ENCODE results near the gene GPR39.

GPR39 gene

DNA sequence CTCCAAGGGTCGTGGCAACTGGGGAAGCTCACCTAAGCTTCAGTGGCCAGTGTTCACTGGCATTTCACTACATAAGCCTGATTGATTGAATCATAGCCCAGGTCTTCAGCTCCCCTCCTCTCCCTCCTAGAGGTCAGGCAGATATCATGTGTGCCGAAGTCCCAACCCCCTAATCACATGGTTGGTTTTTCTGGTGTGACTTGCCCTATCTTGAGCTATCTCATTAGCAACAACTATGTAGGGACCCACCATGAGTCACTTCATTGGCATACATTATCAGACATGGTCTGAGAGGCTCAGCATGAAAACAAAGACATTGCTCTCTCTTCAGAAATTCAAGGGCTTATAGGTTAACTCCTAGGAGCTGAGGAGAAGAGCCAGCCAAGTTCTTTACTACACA, 176.6 kb downstream of the GPR39 start:
- Histone ChIP-seq H3K4me3 (ENCODE audit: low read length in 2 of 2) (no peak overlapping the region), H3K4me1 (ENCODE audit: control insufficient read depth in 2 of 2, insufficient read depth in 2 of 2, low read length in 2 of 2) (peaks cover 0 to 2% of the 10 kb centered on the region in 2 donors), H3K9ac (ENCODE audit: low read depth in 1 of 2, low read length in 2 of 2) (no peak overlapping the region), H3K27me3 (ENCODE audit: control insufficient read depth in 2 of 2, insufficient read depth in 2 of 2, low read length in 2 of 2) (peaks cover 0 to 1% of the 10 kb centered on the region in 2 donors), H3K27ac (ENCODE audit: low read depth in 2 of 2, low read length in 2 of 2) (no peak overlapping the region), H3K9me3 (ENCODE audit: control insufficient read depth in 2 of 2, low read length in 2 of 2) (no peaks in the 10 kb centered on the region), H3K36me3 (ENCODE audit: control insufficient read depth in 2 of 2, insufficient read depth in 2 of 2, low read length in 2 of 2) (no peaks in the 10 kb centered on the region)

DNA sequence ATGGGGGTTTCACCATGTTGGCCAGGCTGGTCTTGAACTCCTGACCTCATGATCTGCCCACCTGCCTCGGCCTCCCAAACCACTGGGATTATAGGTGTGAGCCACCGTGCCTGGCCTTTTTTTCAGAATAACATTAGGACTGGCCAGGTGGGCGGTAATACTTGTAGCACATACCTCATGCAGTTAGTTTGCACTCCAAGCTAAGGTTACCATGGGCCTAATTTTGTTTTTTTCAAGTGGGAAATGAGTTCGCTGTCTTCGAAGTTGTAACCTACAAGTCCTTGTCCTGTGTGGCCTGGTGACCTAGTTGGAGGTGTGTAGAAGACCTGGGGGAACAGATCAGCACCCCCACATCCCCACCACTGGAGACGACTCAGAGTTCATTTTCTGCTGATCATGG, 178.6 kb downstream of the GPR39 start:
- H3K27me3 ChIP-seq (ENCODE audit: control insufficient read depth in 2 of 2, insufficient read depth in 2 of 2, low read length in 2 of 2), result peaks cover 0 to 1% of the 10 kb centered on the region in 2 donors
- no peak overlapping the region for H3K4me3 ChIP-seq (ENCODE audit: low read length in 2 of 2)
- no peaks in the 10 kb centered on the region for H3K36me3 ChIP-seq (ENCODE audit: control insufficient read depth in 2 of 2, insufficient read depth in 2 of 2, low read length in 2 of 2)
- no peak overlapping the region for H3K9ac ChIP-seq (ENCODE audit: low read depth in 1 of 2, low read length in 2 of 2)
- H3K27ac ChIP-seq (ENCODE audit: low read depth in 2 of 2, low read length in 2 of 2), result no peak overlapping the region
- H3K4me1 ChIP-seq (ENCODE audit: control insufficient read depth in 2 of 2, insufficient read depth in 2 of 2, low read length in 2 of 2), result no peaks in the 10 kb centered on the region
- H3K9me3 ChIP-seq (ENCODE audit: control insufficient read depth in 2 of 2, low read length in 2 of 2), result no peaks in the 10 kb centered on the region

DNA sequence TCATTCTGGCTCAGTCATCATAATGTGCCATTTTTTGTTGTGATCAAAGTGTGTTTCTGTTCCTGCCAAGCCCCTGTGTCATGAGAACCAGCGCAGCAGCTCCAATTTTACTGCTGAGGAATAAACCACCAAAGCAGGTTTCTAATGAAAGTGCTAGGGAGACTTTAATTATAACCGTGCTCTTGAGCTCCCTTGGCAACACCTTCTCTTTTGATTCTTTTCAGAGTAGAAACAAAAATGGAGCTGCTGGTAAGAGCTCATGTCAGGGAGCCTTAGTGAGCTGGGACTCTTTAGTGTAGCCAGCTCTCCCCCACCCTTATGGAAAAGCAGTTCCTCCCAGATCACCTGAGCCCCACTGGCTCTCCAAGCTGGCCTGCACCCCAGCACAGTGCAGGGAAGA, 179.1 kb downstream of the GPR39 start:
- H3K27ac ChIP-seq (ENCODE audit: low read depth in 2 of 2, low read length in 2 of 2), result no peak overlapping the region
- H3K9ac ChIP-seq (ENCODE audit: low read depth in 1 of 2, low read length in 2 of 2), result no peak overlapping the region
- H3K4me3 ChIP-seq (ENCODE audit: low read length in 2 of 2), result no peak overlapping the region
- no peaks in the 10 kb centered on the region for H3K9me3 ChIP-seq (ENCODE audit: control insufficient read depth in 2 of 2, low read length in 2 of 2)
- H3K36me3 ChIP-seq (ENCODE audit: control insufficient read depth in 2 of 2, insufficient read depth in 2 of 2, low read length in 2 of 2), result no peaks in the 10 kb centered on the region
- H3K4me1 ChIP-seq (ENCODE audit: control insufficient read depth in 2 of 2, insufficient read depth in 2 of 2, low read length in 2 of 2), result no peaks in the 10 kb centered on the region
- H3K27me3 ChIP-seq (ENCODE audit: control insufficient read depth in 2 of 2, insufficient read depth in 2 of 2, low read length in 2 of 2), result peaks cover 0 to 1% of the 10 kb centered on the region in 2 donors

DNA sequence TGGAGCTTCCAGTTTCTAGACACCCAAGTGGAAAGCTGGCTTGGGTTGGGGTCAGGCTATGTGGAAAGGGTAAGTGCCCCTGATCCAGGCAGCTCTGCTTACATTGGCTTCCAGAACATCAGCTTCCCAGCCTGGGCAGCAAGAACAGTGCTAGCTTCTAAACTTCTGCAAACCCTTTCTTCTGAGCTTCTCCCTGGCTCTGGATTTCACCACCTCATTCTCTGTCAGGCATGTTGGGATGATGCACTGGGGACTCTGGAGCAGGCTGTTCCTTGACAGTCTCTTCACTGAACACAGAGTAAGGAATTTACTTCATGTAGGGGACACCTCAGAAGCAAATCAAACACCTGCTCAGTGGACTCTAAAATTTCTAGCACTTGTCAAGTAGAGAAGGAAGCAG, 180.6 kb downstream of the GPR39 start:
- H3K4me1 ChIP-seq (ENCODE audit: control insufficient read depth in 2 of 2, insufficient read depth in 2 of 2, low read length in 2 of 2), result no peaks in the 10 kb centered on the region
- H3K9ac ChIP-seq (ENCODE audit: low read depth in 1 of 2, low read length in 2 of 2), result no peak overlapping the region
- peaks cover 0 to 1% of the 10 kb centered on the region in 2 donors for H3K27me3 ChIP-seq (ENCODE audit: control insufficient read depth in 2 of 2, insufficient read depth in 2 of 2, low read length in 2 of 2)
- H3K9me3 ChIP-seq (ENCODE audit: control insufficient read depth in 2 of 2, low read length in 2 of 2), result no peaks in the 10 kb centered on the region
- H3K4me3 ChIP-seq (ENCODE audit: low read length in 2 of 2), result no peak overlapping the region
- H3K27ac ChIP-seq (ENCODE audit: low read depth in 2 of 2, low read length in 2 of 2), result no peak overlapping the region
- H3K36me3 ChIP-seq (ENCODE audit: control insufficient read depth in 2 of 2, insufficient read depth in 2 of 2, low read length in 2 of 2), result no peaks in the 10 kb centered on the region

DNA sequence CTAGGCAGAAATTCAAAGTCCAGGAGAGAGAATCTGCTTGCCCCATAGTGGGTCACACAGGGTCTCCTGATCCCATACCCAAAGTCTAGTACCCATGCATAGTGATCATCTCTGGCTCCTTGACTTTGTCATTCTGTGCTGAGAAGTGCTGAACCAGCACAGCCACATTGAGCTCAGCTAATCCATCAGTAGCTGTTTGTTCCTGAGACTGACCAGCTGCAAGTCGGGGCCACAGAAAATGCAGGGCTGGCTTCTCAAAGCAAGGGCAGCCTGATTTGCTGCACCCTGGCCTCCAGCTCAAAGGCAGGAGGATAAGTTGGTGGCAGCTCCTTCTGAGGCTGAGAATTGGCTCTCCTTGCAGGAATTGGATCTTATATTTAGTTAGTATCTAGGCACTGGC, 181.2 kb downstream of the GPR39 start:
- H3K36me3 ChIP-seq (ENCODE audit: control insufficient read depth in 2 of 2, insufficient read depth in 2 of 2, low read length in 2 of 2), result no peaks in the 10 kb centered on the region
- H3K4me3 ChIP-seq (ENCODE audit: low read length in 2 of 2), result no peak overlapping the region
- no peak overlapping the region for H3K27ac ChIP-seq (ENCODE audit: low read depth in 2 of 2, low read length in 2 of 2)
- H3K9me3 ChIP-seq (ENCODE audit: control insufficient read depth in 2 of 2, low read length in 2 of 2), result no peaks in the 10 kb centered on the region
- peaks cover 0 to 1% of the 10 kb centered on the region in 2 donors for H3K27me3 ChIP-seq (ENCODE audit: control insufficient read depth in 2 of 2, insufficient read depth in 2 of 2, low read length in 2 of 2)
- H3K4me1 ChIP-seq (ENCODE audit: control insufficient read depth in 2 of 2, insufficient read depth in 2 of 2, low read length in 2 of 2), result no peaks in the 10 kb centered on the region
- H3K9ac ChIP-seq (ENCODE audit: low read depth in 1 of 2, low read length in 2 of 2), result no peak overlapping the region

DNA sequence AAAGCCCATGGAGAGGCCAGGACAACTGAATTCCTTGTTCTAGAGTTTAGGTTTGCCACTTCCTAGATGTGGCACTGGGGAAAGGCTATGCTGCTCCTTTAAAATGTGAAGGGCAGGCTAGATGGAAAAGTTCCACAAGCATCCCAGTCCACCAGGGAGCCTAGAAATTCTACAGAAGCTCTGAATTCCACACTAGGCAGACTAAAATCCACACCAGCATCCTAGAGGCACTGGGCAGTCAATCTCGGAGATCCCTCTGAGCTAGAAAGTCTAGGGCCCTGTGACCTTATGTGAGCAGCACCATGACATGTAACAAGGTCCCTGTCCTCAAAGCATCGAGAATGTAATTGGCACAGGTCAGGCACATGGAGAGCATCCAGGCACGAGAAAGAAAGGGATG, 181.9 kb downstream of the GPR39 start:
- Histone ChIP-seq H3K9ac (ENCODE audit: low read depth in 1 of 2, low read length in 2 of 2) (no peak overlapping the region), H3K27ac (ENCODE audit: low read depth in 2 of 2, low read length in 2 of 2) (no peak overlapping the region), H3K4me1 (ENCODE audit: control insufficient read depth in 2 of 2, insufficient read depth in 2 of 2, low read length in 2 of 2) (no peaks in the 10 kb centered on the region), H3K27me3 (ENCODE audit: control insufficient read depth in 2 of 2, insufficient read depth in 2 of 2, low read length in 2 of 2) (peaks cover 0 to 1% of the 10 kb centered on the region in 2 donors), H3K9me3 (ENCODE audit: control insufficient read depth in 2 of 2, low read length in 2 of 2) (no peaks in the 10 kb centered on the region), H3K36me3 (ENCODE audit: control insufficient read depth in 2 of 2, insufficient read depth in 2 of 2, low read length in 2 of 2) (no peaks in the 10 kb centered on the region), H3K4me3 (ENCODE audit: low read length in 2 of 2) (no peak overlapping the region)

DNA sequence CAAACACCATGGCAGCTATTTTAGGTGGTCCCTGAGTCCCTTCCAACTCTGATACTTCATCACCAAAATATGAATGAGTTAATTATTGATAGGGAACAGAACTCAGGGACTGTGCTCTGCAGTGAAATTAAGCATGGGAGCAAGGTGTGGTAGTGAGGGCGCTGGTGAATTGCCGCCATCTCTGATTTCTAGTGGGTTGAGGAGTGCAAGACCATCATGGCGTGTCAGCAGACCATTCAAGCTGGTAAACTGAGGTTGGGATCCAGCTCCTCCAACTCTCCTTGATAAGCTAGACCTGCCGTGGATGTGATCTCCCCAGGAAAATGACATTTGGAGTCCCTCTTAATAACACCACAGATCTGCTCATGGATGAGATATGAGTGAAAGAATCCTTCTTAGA, 183.0 kb downstream of the GPR39 start:
- H3K9ac ChIP-seq (ENCODE audit: low read depth in 1 of 2, low read length in 2 of 2), result no peak overlapping the region
- no peak overlapping the region for H3K4me3 ChIP-seq (ENCODE audit: low read length in 2 of 2)
- H3K36me3 ChIP-seq (ENCODE audit: control insufficient read depth in 2 of 2, insufficient read depth in 2 of 2, low read length in 2 of 2), result no peaks in the 10 kb centered on the region
- no peak overlapping the region for H3K27ac ChIP-seq (ENCODE audit: low read depth in 2 of 2, low read length in 2 of 2)
- H3K27me3 ChIP-seq (ENCODE audit: control insufficient read depth in 2 of 2, insufficient read depth in 2 of 2, low read length in 2 of 2), result peaks cover 0 to 1% of the 10 kb centered on the region in 2 donors
- H3K9me3 ChIP-seq (ENCODE audit: control insufficient read depth in 2 of 2, low read length in 2 of 2), result no peaks in the 10 kb centered on the region
- no peaks in the 10 kb centered on the region for H3K4me1 ChIP-seq (ENCODE audit: control insufficient read depth in 2 of 2, insufficient read depth in 2 of 2, low read length in 2 of 2)

DNA sequence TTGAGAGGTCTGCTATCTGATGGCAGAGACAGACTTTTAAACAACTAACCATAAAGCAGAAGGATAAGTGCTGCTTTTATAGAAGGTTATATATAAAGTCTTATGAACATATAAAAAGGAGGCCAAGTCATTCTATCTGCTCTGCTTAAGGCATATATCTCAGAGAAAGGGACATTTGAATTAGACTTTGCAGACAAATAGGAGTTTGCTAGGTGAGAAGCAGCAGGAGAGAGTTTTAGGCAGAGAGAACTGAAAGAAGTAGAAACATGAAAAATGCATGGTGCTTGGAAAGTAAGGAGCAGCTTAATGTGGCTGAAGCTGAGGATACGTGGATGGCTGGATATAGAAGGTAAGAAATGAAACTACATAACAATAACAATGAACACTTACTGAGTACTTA, 188.0 kb downstream of the GPR39 start:
- Histone ChIP-seq H3K4me3 (ENCODE audit: low read length in 2 of 2) (no peak overlapping the region), H3K9ac (ENCODE audit: low read depth in 1 of 2, low read length in 2 of 2) (no peak overlapping the region)

DNA sequence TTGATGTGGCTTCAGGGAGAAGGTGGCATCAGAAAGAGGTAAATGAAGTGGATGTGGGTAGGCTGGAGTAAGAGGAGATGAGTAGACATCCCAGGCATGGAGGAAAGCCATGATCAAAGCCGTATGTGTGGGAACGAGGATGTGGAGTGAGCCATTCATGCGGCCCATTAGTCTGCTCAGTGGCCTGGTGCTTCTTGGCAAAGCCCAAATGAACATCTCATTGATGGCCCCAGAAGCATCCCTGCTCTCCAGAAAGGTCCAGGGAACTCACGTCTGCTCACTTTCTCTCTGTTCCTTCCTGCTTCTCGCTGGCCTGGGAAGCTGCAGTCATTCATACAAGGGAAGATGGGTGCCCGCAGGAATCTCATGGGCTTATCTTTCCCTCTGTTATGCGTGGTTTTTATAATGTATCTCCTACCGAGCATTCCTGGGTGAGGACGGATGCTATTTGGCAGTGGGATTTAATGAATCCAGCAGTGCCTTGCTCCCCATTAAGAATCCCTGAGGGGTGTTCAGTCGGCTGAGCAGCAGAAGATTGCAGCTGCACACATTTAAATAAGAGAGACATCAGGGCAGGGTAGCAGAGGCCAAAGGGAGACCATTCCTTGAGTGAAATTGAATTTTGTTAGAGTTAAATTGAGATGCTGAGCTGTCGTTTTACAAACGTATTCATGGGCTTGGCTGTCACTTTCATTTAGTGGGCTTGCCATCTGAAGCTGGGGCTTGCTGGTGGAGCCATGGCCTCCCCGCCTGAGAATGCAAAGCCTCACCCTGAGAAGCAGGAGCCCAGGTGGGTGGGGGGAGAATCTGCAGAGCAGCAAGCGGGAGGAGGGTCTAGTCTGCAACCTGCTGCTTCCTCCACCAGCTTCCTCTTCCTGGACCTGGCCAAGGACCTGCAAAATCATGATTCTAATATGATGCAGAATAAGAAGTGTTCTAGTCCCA, 188.9 kb downstream of the GPR39 start:
- no peaks in the 10 kb centered on the region for H3K9me3 ChIP-seq (ENCODE audit: control insufficient read depth in 2 of 2, low read length in 2 of 2)
- no peak overlapping the region for H3K27ac ChIP-seq (ENCODE audit: low read depth in 2 of 2, low read length in 2 of 2)
- no peak overlapping the region for H3K9ac ChIP-seq (ENCODE audit: low read depth in 1 of 2, low read length in 2 of 2)
- H3K4me3 ChIP-seq (ENCODE audit: low read length in 2 of 2), result no peak overlapping the region
- H3K36me3 ChIP-seq (ENCODE audit: control insufficient read depth in 2 of 2, insufficient read depth in 2 of 2, low read length in 2 of 2), result no peaks in the 10 kb centered on the region
- no peaks in the 10 kb centered on the region for H3K4me1 ChIP-seq (ENCODE audit: control insufficient read depth in 2 of 2, insufficient read depth in 2 of 2, low read length in 2 of 2)
- no peaks in the 10 kb centered on the region for H3K27me3 ChIP-seq (ENCODE audit: control insufficient read depth in 2 of 2, insufficient read depth in 2 of 2, low read length in 2 of 2)

More for the DNA sequence above, 188.0 kb downstream of the GPR39 start:
- H3K4me1 ChIP-seq (ENCODE audit: control insufficient read depth in 2 of 2, insufficient read depth in 2 of 2, low read length in 2 of 2), result no peaks in the 10 kb centered on the region
- H3K27me3 ChIP-seq (ENCODE audit: control insufficient read depth in 2 of 2, insufficient read depth in 2 of 2, low read length in 2 of 2), result no peaks in the 10 kb centered on the region
- no peak overlapping the region for H3K27ac ChIP-seq (ENCODE audit: low read depth in 2 of 2, low read length in 2 of 2)
- no peaks in the 10 kb centered on the region for H3K36me3 ChIP-seq (ENCODE audit: control insufficient read depth in 2 of 2, insufficient read depth in 2 of 2, low read length in 2 of 2)
- no peaks in the 10 kb centered on the region for H3K9me3 ChIP-seq (ENCODE audit: control insufficient read depth in 2 of 2, low read length in 2 of 2)

DNA sequence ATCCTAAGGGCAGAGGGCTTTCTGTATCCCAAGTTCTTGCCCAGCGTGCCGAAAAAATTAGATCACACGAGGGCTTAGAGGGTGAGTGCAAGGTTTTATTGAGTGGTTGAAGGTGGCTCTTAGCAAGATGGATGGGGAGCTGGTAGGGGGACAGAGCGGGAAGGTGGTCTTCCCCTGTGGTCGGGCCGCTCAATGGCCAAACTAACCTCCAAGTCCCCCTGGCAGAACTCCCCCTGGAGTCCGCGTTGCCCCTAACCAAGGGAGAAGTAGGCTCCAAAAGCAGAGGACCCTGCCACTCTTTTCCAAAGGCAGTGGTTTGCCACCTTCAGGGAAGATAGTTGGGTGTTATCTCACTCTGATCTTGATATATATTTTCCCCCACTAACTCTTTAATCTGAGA, 190.0 kb downstream of the GPR39 start:
- H3K9ac ChIP-seq (ENCODE audit: low read depth in 1 of 2, low read length in 2 of 2), result no peak overlapping the region
- H3K9me3 ChIP-seq (ENCODE audit: control insufficient read depth in 2 of 2, low read length in 2 of 2), result no peaks in the 10 kb centered on the region
- H3K27me3 ChIP-seq (ENCODE audit: control insufficient read depth in 2 of 2, insufficient read depth in 2 of 2, low read length in 2 of 2), result no peaks in the 10 kb centered on the region
- no peak overlapping the region for H3K4me3 ChIP-seq (ENCODE audit: low read length in 2 of 2)
- no peak overlapping the region for H3K27ac ChIP-seq (ENCODE audit: low read depth in 2 of 2, low read length in 2 of 2)
- no peaks in the 10 kb centered on the region for H3K36me3 ChIP-seq (ENCODE audit: control insufficient read depth in 2 of 2, insufficient read depth in 2 of 2, low read length in 2 of 2)
- H3K4me1 ChIP-seq (ENCODE audit: control insufficient read depth in 2 of 2, insufficient read depth in 2 of 2, low read length in 2 of 2), result no peaks in the 10 kb centered on the region
